Mesenchymal stem cell (in vitro differentiated cells and primary cell): Measurements from ENCODE around the gene HIVEP2.

ENCODE experiments used
- DNase-seq: peaks from one replicate; pipeline ENCODE4 v3.0.0-alpha.2; 2013
- H2AFZ ChIP-seq: one replicate; pipeline ENCODE4 v1.6.1; 2013; ENCODE audit warnings: low read depth, mild to moderate bottlenecking, control low read depth, inconsistent platforms, low read length, moderate library complexity
- H2AK5ac ChIP-seq: 2 replicates; pipeline ENCODE4 v1.6.1; 2013; ENCODE audit warnings: low read length, moderate library complexity, mild to moderate bottlenecking, inconsistent platforms; ENCODE audit not compliant: severe bottlenecking
- H2BK120ac ChIP-seq: one replicate; pipeline ENCODE4 v1.6.1; 2013; ENCODE audit warnings: low read depth, mild to moderate bottlenecking, inconsistent platforms, low read length, moderate library complexity
- H2BK12ac ChIP-seq, 2 experiments: one replicate each; pipeline ENCODE4 v1.6.1; 2013; ENCODE audit warnings: inconsistent platforms in 2 of 2, low read length in 2 of 2, mild to moderate bottlenecking in 2 of 2, moderate library complexity in 2 of 2, control low read depth in 1 of 2
- H2BK15ac ChIP-seq: one replicate; pipeline ENCODE4 v1.6.1; 2013; ENCODE audit warnings: mild to moderate bottlenecking, low read depth, inconsistent platforms; ENCODE audit not compliant: poor library complexity, severe bottlenecking
- H2BK5ac ChIP-seq: 2 replicates; pipeline ENCODE4 v1.6.1; 2013; ENCODE audit warnings: low read depth, mild to moderate bottlenecking, low read length, control low read depth, inconsistent platforms; ENCODE audit not compliant: poor library complexity, severe bottlenecking
- H3K14ac ChIP-seq, 2 experiments: one replicate each; pipeline ENCODE4 v1.6.1; 2013; ENCODE audit warnings: inconsistent platforms in 2 of 2, low read length in 2 of 2, control low read depth in 1 of 2, mild to moderate bottlenecking in 1 of 2, moderate library complexity in 1 of 2
- H3K18ac ChIP-seq, 2 experiments: one replicate each; pipeline ENCODE4 v1.6.1; 2013; ENCODE audit warnings: inconsistent platforms in 2 of 2, low read length in 2 of 2, control low read depth in 1 of 2, low read depth in 1 of 2, mild to moderate bottlenecking in 1 of 2
- H3K23ac ChIP-seq, 2 experiments: one replicate each; pipeline ENCODE4 v1.6.1; 2013; ENCODE audit warnings: inconsistent platforms in 2 of 2, low read length in 2 of 2, mild to moderate bottlenecking in 2 of 2, moderate library complexity in 2 of 2, control low read depth in 1 of 2
- H3K27ac ChIP-seq: 2 replicates; pipeline ENCODE4 v1.5.1; 2013; ENCODE audit warnings: mild to moderate bottlenecking, moderate library complexity, low read length, control low read depth, inconsistent platforms; ENCODE audit not compliant: poor library complexity, severe bottlenecking
- H3K27me3 ChIP-seq, 2 experiments: 2 replicates each; pipeline versions ENCODE4 v1.6.1 to v1.7.0; 2013; ENCODE audit warnings: low read length in 2 of 2, mild to moderate bottlenecking in 2 of 2, moderate library complexity in 2 of 2, control low read depth in 1 of 2, inconsistent platforms in 1 of 2; ENCODE audit not compliant: control insufficient read depth in 1 of 2, insufficient read depth in 1 of 2
- H3K36me3 ChIP-seq, 2 experiments: 2 replicates each; pipeline versions ENCODE4 v1.6.1 to v1.7.0; 2013; ENCODE audit warnings: low read length in 2 of 2, control low read depth in 1 of 2, inconsistent platforms in 1 of 2, low read depth in 1 of 2, mild to moderate bottlenecking in 1 of 2; ENCODE audit not compliant: insufficient read depth in 2 of 2, control insufficient read depth in 1 of 2
- H3K4ac ChIP-seq, 2 experiments: one replicate each; pipeline ENCODE4 v1.6.1; 2013; ENCODE audit warnings: inconsistent platforms in 2 of 2, low read length in 2 of 2, mild to moderate bottlenecking in 2 of 2, moderate library complexity in 2 of 2, control low read depth in 1 of 2, low read depth in 1 of 2
- H3K4me1 ChIP-seq: 2 replicates; pipeline ENCODE4 v1.6.1; 2013; ENCODE audit warnings: low read depth, low read length, control low read depth; ENCODE audit not compliant: control insufficient read depth, insufficient read depth
- H3K4me2 ChIP-seq: 2 replicates; pipeline ENCODE4 v1.6.1; 2013; ENCODE audit warnings: low read length, mild to moderate bottlenecking, inconsistent platforms; ENCODE audit not compliant: poor library complexity, severe bottlenecking
- H3K4me3 ChIP-seq, 2 experiments: 2 replicates each; pipeline versions ENCODE4 v1.5.1 to v1.7.0; 2013; ENCODE audit warnings: low read length in 2 of 2, mild to moderate bottlenecking in 2 of 2, control low read depth in 1 of 2, low read depth in 1 of 2; ENCODE audit not compliant: insufficient read depth in 1 of 2
- H3K79me1 ChIP-seq: replicated peaks from 2 replicates; pipeline ENCODE4 v1.6.1; 2013; ENCODE audit warnings: mild to moderate bottlenecking, control low read depth, low read length, inconsistent platforms; ENCODE audit not compliant: poor library complexity, severe bottlenecking
- H3K9ac ChIP-seq: 2 replicates; pipeline ENCODE4 v1.7.0; 2013; ENCODE audit warnings: mild to moderate bottlenecking, low read length, moderate library complexity
- H3K9me3 ChIP-seq: 2 replicates; pipeline ENCODE4 v1.7.0; 2013; ENCODE audit warnings: mild to moderate bottlenecking, low read length; ENCODE audit not compliant: control insufficient read depth
- H4K8ac ChIP-seq: one replicate; pipeline ENCODE4 v1.6.1; 2013; ENCODE audit warnings: inconsistent platforms, mild to moderate bottlenecking, low read length, moderate library complexity
- H4K91ac ChIP-seq: one replicate; pipeline ENCODE4 v1.6.1; 2013; ENCODE audit warnings: mild to moderate bottlenecking, low read length, inconsistent platforms
- WGBS: methylation state at CpG from one replicate; pipeline ENCODE4 v1.1.7; 2013; ENCODE audit warnings: mixed read lengths; 5-methylcytosine and 5-hydroxymethylcytosine counted together

The HIVEP2 gene

GRCh38 chr6:142958343-142958742, 13.4 kb upstream of the HIVEP2 start:
- no peak for DNase-seq
- no peak overlapping the region for H3K27ac ChIP-seq
- no peaks in the 10 kb centered on the region for H3K27me3 ChIP-seq
- 90% methylated on average over 3 of the region's 4 CpGs for WGBS
- no peak overlapping the region for H2AFZ ChIP-seq
- H3K4me3 ChIP-seq = no peak overlapping the region
- no peak overlapping the region for H2BK5ac ChIP-seq
- H3K18ac ChIP-seq = no peak overlapping the region
- H2BK120ac ChIP-seq = no peak overlapping the region
- H3K9me3 ChIP-seq = no peaks in the 10 kb centered on the region
- no peak overlapping the region for H2BK15ac ChIP-seq
- H3K4me1 ChIP-seq = no peaks in the 10 kb centered on the region
- no peak overlapping the region for H3K4ac ChIP-seq
- no peak overlapping the region for H2AK5ac ChIP-seq
- no peaks in the 10 kb centered on the region for H3K36me3 ChIP-seq
- H3K4me2 ChIP-seq = no peak overlapping the region
- H2BK12ac ChIP-seq = no peak overlapping the region
- H3K9ac ChIP-seq = no peak overlapping the region
- H3K79me1 ChIP-seq = no peaks in the 10 kb centered on the region
- no peak overlapping the region for H4K8ac ChIP-seq
- H3K23ac ChIP-seq = no peak overlapping the region
- no peak overlapping the region for H3K14ac ChIP-seq
- no peak overlapping the region for H4K91ac ChIP-seq

- Histone ChIP-seq H4K8ac (no peak overlapping the region), H3K14ac (no peak overlapping the region), H3K4me1 (no peaks in the 10 kb centered on the region), H3K4me2 (no peak overlapping the region), H2AFZ (no peak overlapping the region), H2BK120ac (no peak overlapping the region), H3K27ac (no peak overlapping the region), H3K4me3 (no peak overlapping the region), H2BK5ac (no peak overlapping the region), H3K27me3 (no peaks in the 10 kb centered on the region), H3K36me3 (no peaks in the 10 kb centered on the region), H2AK5ac (no peak overlapping the region), H2BK12ac (no peak overlapping the region), H3K79me1 (no peaks in the 10 kb centered on the region), H3K9ac (no peak overlapping the region), H3K18ac (no peak overlapping the region), H3K4ac (no peak overlapping the region), H3K23ac (no peak overlapping the region), H3K9me3 (no peaks in the 10 kb centered on the region), H4K91ac (no peak overlapping the region), H2BK15ac (no peak overlapping the region)
- no CpG with 5 or more reads among the region's 1 CpG for WGBS
- no peak for DNase-seq
Observed at GRCh38 chr6:142956726-142957125, 11.8 kb upstream of the HIVEP2 start.

GRCh38 chr6:142954844-142955243, 9.9 kb upstream of the HIVEP2 start:
- no peak overlapping the region for H3K14ac ChIP-seq
- no peak overlapping the region for H3K9ac ChIP-seq
- H2BK12ac ChIP-seq = no peak overlapping the region
- no peak overlapping the region for H3K4me2 ChIP-seq
- H2BK5ac ChIP-seq = no peak overlapping the region
- no peak overlapping the region for H2BK15ac ChIP-seq
- no peak overlapping the region for H3K4me3 ChIP-seq
- no peak overlapping the region for H3K27ac ChIP-seq
- no peak overlapping the region for H2BK120ac ChIP-seq
- no peak overlapping the region for H3K18ac ChIP-seq
- no peak overlapping the region for H2AK5ac ChIP-seq
- no peaks in the 10 kb centered on the region for H3K27me3 ChIP-seq
- no peak overlapping the region for H4K8ac ChIP-seq
- H3K79me1 ChIP-seq = no peaks in the 10 kb centered on the region
- DNase-seq = no peak
- no peaks in the 10 kb centered on the region for H3K36me3 ChIP-seq
- no peaks in the 10 kb centered on the region for H3K4me1 ChIP-seq
- no peak overlapping the region for H2AFZ ChIP-seq
- H4K91ac ChIP-seq = no peak overlapping the region
- no peaks in the 10 kb centered on the region for H3K9me3 ChIP-seq
- no peak overlapping the region for H3K4ac ChIP-seq
- 100% methylated on average over 1 of the region's 2 CpGs for WGBS
- no peak overlapping the region for H3K23ac ChIP-seq

- Histone ChIP-seq H2AK5ac (no peak overlapping the region), H3K27me3 (no peaks in the 10 kb centered on the region), H3K4ac (no peak overlapping the region), H2BK12ac (no peak overlapping the region), H4K91ac (no peak overlapping the region), H3K79me1 (no peaks in the 10 kb centered on the region), H3K36me3 (no peaks in the 10 kb centered on the region), H3K9ac (no peak overlapping the region), H3K4me3 (no peak overlapping the region), H2BK120ac (no peak overlapping the region), H2BK5ac (no peak overlapping the region), H3K14ac (no peak overlapping the region), H3K23ac (no peak overlapping the region), H3K4me2 (no peak overlapping the region), H2BK15ac (no peak overlapping the region), H2AFZ (no peak overlapping the region), H3K4me1 (no peaks in the 10 kb centered on the region), H3K18ac (no peak overlapping the region), H4K8ac (no peak overlapping the region), H3K27ac (no peak overlapping the region), H3K9me3 (no peaks in the 10 kb centered on the region)
- WGBS = 100% methylated on average over 5 of the region's 5 CpGs
- DNase-seq = no peak
Observed at GRCh38 chr6:142953373-142954273, 8.6 kb upstream of the HIVEP2 start.
